ENCODE data around the gene TSHB.
A peak's percentile ranks its signal among the peaks of the same experiment; 100 is the strongest.

The TSHB gene

DNA sequence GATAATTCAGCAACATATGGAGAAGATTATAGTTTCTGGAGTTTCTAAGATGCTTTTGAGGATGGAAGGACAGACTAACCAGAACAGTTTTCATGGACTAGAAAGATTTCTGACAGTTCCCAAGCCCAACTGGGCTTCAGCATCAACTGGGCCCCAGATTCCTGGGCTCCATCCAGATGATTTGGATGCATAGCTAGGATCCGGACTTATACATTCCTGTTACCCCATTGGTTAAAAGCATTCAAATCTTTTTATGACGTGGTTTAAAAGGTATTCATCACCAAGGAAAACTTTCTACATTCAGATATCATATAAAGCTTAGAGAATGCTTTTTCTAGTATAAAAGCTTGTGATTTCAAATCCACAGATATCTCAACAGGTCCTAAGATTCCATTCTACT is 29.7 kb downstream of the TSHB start:
- DNase-seq (ENCODE audit: low read depth in 2 of 2) = no peak

- no peak for DNase-seq (ENCODE audit: low read depth in 2 of 2)
These were observed 30.9 kb downstream of the TSHB start for GRCh38 chr1:115060501-115060900.

- peak; percentile 83 to 87 for DNase-seq (ENCODE audit: low read depth in 2 of 2)
These were observed 32.9 kb downstream of the TSHB start for GRCh38 chr1:115062542-115063004.

DNA sequence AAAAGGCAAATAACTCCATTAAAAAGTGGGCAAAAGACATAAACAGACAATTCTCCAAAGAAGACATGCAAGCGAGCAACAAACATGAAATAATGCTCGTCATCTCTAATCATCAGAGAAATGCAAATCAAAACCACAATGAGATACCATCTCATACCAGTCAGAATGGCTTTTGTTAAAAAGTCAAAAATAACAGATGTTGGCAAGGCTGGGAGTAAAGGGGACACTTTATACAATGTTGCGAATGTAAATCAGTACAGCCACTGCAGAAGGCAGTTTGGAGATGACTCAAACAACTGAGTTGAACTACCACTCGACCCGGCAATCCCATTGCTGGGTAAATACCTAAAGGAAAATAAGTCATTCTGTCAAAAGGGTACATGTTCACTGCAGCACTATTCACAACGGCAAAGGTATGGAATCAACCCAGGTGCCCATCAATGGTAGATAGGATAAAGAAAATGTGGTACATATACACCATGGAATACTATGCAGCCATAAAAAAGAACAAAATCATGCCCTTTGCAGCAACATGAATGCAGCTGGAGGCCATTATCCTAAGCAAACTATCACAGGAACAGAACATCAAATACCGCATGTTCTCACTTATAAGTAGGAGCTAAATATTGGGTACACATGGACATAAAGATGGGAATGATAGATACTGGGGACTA is 33.7 kb downstream of the TSHB start:
- DNase-seq (ENCODE audit: low read depth in 2 of 2) = no peak

DNA sequence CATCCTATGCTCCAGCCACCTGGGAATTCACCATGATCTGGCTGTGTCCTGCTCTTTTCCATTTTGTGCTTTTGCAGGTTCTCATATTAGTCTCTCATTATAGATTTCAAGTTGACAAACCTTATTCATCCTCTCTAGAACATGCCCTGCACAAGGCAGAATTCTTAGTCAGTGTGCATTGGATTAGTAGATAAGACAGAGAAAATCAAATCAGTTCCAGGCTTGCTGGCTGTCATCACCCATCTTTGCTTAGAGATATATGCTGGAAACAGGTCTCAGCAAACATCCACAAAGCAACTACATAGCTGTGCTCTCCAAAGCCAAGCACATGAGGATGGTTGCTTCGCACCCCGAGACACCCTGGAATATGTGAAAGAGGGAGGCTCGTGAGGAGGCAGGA is 34.8 kb downstream of the TSHB start:
- no peak for DNase-seq (ENCODE audit: low read depth in 2 of 2)

DNA sequence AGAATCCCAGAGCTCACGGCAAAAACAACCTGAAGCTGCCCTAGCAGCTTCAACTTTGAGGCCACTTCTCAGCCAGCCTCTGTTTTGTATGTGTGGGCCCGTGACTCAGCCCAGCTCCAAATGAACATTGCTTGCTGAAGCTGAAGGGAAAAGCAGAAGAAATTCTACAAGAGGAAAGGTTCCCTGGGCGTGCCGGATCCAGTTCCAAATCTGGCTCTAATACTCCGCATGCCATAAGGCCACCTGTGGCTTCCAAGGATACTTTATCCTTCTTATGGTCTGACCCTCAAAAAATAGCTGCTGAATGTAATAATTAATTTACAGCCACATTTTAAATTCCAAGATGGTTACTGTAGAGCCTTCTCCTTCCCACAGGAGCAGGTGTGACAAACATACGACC is 35.4 kb downstream of the TSHB start:
- no peak for DNase-seq (ENCODE audit: low read depth in 2 of 2)

- no peak for DNase-seq (ENCODE audit: low read depth in 2 of 2)
These were observed 37.7 kb downstream of the TSHB start for GRCh38 chr1:115067161-115067859.

DNA sequence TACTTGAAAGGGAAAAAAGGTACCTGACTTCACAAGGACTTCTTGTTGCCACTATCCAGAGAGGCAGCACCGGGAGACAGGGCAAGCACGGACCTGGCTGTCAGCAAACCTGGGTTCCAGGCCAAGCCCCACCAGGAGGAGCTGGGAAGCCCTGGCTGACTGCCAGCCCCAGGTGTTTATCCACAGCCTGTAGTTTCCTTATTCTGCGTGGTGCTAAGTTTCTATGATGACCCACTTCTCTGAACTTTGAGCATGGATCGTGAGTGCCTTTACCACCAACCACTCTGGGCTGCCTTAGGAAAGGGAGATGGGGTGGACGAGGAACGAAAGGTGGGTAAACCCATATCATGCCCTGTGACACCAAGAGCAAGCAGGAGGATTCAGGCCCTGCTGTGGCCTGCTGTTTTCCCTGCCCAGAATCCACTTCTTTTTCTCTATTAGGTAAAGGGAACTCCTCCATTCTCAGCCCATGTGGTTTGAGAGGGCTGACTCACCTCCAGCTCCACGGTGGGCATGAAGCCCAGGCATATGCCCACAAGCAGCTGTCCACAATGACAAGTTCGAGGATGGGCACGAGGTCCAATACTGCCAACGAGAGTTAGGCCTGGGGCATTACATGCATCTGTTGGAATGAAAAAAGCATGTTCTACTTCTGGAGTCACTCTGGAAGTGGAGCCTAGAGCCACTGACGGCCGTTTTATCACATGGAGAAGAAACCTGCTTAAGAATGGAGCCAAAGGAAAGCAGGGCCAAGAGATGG is 39.4 kb downstream of the TSHB start:
- no peak for DNase-seq (ENCODE audit: low read depth in 2 of 2)

DNA sequence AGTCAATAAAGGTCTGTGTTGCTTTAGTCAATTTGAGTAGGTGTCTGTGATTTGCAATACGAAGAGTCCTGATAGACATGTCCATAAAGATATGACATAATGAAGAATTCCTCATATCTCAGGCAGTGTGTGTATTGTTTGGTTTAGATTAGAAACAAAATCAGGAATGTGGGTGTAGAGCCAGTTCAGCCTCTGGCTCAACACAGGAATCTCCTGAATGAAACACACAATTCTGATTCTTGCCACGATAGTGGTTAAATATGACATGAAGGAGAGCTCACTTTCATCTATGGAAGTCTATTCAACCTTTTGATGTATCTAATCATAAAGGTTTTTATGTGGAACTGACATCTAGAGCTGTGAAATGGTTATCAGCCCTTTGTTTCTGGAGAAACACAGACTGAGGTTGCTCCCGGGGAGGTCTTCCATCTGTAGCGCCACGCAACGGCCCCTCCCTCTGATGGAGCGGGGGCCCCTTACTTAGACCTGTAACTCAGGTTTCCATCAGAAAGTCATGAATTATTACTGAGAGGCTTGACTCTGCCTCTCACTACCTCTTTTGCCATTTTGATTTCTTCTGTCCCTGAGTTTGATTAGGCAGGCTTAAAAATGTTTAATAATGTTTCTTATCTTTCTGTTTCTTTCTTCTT is 40.2 kb downstream of the TSHB start:
- no peak for DNase-seq (ENCODE audit: low read depth in 2 of 2)

DNA sequence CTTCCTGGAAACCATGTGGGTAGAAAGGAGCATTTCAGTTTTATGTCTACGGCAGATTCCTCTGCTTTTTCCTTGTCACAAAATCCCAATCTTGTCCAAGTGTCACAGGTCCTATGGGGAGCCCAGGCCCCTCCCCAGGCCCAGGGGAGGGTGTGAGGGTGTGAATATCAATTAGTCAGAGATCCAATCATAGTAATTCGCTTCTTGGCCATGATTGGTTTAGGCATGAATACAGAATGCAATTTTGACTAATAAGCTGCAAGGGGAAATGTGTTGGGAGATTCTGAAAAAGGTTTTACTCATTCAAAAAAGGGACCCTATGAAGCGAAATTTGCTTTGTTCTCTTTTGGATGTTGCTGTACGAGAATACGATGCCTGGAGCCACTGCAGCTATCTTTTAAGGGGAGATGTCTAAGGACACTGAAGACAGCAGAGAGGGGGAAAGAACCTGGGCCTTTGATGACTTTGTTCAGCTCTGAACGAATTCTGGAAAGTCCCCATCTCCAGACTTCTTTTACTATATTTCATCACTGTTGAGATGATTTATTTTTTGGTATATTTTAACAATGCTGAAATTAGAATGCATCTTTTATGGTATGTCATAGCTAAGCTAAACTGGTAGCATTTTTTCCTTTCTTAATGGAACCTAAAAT is 41.5 kb downstream of the TSHB start:
- no peak for DNase-seq (ENCODE audit: low read depth in 2 of 2)

DNA sequence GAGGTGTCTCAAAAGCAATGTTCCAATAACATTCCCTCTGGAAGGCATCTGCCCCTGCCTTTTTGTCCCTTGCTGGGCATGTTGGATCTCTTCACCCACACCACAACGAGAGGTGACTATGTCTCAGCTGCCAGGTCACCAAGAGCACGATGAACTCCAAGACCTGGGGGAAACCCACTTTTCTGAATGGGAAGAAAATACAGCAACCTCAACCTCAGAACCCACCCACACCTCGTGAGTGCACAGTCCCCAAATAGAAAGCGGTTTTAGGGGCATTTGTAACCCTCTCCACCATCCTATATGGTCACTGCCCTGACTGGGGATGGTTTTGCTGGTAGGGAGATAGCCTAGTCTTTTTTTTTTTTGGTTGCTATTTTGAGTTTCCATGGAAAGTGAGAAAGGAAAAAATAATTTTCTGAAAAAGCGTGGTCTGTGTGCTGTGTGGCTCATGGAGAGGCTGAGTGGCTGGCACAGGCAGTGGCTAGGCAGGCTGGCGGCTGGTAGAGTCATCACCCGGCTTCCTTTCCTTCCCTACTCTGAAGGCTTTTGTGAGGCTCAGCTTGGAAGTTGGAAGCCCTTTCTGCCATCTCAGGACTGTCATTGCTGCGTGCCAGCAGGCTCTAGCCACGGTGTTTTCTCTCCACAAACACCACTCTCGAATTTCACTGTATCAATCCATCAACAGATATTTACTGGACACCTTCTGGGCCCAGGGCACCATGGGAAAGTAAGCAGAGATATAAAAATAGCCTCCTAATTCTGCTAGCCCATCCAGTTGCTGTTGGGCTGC is 43.9 kb downstream of the TSHB start:
- DNase-seq (ENCODE audit: low read depth in 2 of 2) = no peak

GRCh38 chr1:115074839-115075534 is 45.4 kb downstream of the TSHB start:
- no peak for DNase-seq (ENCODE audit: low read depth in 2 of 2)

GRCh38 chr1:115076384-115076915 is 46.8 kb downstream of the TSHB start:
- no peak for DNase-seq (ENCODE audit: low read depth in 2 of 2)

DNA sequence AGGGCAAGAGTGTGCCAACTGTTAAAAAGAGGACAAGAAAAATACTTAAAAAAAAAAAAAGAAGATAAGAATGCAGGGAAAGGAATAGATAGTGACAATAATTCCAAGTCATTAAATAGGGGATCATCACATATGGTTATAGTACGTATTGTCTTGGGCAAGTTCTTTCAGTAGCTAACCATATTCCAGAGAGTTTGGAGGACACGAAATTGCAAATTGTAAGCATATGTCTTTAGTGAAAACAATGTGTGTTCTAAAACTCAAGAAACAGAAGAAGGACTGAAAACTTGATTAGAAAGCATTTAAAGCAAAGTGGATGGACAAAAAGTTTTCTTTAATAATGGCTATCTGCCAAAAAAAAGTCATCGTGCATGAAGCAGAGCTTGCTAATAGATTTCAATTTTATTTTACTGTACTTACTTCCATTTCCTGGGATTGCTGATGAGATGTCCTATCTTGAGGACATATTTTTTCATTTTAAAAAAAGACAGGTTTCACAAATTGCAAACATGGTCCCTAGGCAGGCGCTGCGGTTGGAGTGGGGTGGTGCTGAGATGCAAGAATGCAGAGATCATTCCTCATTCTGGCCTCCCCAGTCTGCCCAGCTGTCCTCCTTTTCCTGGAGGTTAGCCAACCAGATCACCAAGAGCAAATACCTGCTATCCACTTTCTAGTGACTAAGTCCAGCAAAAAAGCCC is 47.8 kb downstream of the TSHB start:
- no peak for DNase-seq (ENCODE audit: low read depth in 2 of 2)

- no peak for DNase-seq (ENCODE audit: low read depth in 2 of 2)
These were observed 48.3 kb downstream of the TSHB start for GRCh38 chr1:115077984-115078330.

- no peak for DNase-seq (ENCODE audit: low read depth in 2 of 2)
These were observed 49.1 kb downstream of the TSHB start for GRCh38 chr1:115078708-115079107.

DNA sequence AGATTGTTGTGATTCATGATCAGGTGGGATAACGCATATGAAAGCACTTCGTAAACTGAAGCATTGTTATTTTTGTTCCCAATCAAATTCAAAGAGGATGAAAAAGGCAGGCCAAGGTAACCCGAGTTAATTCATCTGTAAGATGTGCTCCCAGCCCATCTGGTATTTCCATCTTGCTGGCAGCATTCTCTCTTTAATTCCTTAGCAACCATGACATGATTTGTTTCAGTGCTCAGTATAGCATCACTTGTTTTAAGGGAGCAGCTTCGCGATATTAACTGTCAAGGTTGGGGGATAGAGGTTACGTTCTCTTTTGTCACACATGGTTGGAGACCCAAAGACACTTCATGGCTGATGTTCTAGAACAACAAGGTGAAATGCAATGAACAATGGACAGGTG is 53.3 kb downstream of the TSHB start:
- DNase-seq (ENCODE audit: low read depth in 2 of 2) = no peak

Measured in activated CD8-positive, alpha-beta memory T cell treated with anti-CD3 and anti-CD28 coated beads for 4 hours (primary cell).